OCI-LY1 (cell line): Measurements from ENCODE around the gene ZNF521.

ENCODE experiments used
- EZH2 ChIP-seq: fragments of 200-600 bp; sonication (generic), shearing (Covaris generic); IDR thresholded peaks from 2 replicates; pipeline ENCODE4 v1.8.0; 2017; ENCODE audit warnings: borderline replicate concordance, mixed run types, mild to moderate bottlenecking, antibody characterized with exemption, low read length, moderate library complexity, mixed read lengths
- TF ChIP-seq, protein P1 (sequence below): fragments of 200-600 bp; sonication (generic), shearing (Covaris generic); IDR thresholded peaks from 2 replicates; pipeline ENCODE4 v1.5.1; 2017; ENCODE audit warnings: mild to moderate bottlenecking, antibody characterized with exemption, low read length, moderate library complexity, mixed read lengths

DNA sequence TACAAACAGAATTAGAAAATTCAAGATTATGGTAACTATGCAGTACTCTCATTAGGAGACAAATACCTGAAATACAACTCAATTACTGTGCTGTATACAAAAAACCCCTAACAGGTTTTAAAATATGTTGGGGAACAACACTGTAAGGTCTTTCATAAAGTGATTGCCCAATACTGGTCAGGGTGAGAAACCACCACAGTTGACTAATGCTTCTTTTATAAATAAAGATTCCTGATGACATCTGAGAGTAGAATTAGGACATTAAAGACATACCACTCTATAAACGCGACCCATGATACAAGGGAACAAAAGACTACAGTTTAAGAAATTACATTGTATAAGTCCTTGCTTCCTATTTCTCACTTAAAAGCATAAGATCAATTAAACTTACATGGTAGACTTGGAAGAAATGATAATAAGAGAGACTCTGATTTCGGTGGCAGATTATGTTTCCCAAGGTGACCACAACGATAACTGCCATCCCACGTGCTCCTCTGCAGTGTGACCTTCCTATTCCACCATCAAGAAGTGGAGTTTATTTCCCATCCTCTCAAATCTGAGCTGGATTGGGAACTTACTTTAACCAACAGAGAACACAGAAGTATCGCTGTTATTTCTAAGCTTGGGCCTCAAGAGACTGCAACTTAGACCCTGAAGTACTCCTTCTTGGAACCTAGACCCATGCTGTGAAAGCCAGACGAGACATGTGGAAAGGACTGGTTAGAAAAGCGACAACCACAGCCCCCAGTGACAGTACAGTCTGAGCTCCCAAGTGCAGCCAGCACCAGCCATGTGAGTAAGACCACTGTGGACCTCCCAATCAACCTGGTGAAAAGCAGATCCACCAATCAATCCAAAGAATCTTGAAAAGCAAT lies 52.3 kb downstream of the ZNF521 start:
- TF ChIP-seq, protein P1, sequence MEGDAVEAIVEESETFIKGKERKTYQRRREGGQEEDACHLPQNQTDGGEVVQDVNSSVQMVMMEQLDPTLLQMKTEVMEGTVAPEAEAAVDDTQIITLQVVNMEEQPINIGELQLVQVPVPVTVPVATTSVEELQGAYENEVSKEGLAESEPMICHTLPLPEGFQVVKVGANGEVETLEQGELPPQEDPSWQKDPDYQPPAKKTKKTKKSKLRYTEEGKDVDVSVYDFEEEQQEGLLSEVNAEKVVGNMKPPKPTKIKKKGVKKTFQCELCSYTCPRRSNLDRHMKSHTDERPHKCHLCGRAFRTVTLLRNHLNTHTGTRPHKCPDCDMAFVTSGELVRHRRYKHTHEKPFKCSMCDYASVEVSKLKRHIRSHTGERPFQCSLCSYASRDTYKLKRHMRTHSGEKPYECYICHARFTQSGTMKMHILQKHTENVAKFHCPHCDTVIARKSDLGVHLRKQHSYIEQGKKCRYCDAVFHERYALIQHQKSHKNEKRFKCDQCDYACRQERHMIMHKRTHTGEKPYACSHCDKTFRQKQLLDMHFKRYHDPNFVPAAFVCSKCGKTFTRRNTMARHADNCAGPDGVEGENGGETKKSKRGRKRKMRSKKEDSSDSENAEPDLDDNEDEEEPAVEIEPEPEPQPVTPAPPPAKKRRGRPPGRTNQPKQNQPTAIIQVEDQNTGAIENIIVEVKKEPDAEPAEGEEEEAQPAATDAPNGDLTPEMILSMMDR = no peak
- TF ChIP-seq EZH2 = no peak
